GM12878 (cell line): ENCODE measurements around the gene RAB30. TPM values are rescaled to one million over a fixed set of nuclear protein-coding genes. Genes with fewer than 3 reads are reported as not detected.

Source experiments
- ATAC-seq: fragments of 200-7000 bp; cut with Tn5 transposase; 3 replicates; pipeline ENCODE4 v1.9.1; 2020; ENCODE audit warnings: mild to moderate bottlenecking, moderate library complexity
- BruUV-seq: library from RNA; stranded (reverse); fragments of 400-500 nt; replicated peaks from 2 replicates; lab custom pipeline; 2021; lab: Mats Ljungman, UMichigan
- CTCF ChIA-PET: fragments of 300-600 bp; sonication (Branson Sonifier 250); formaldehyde crosslinking; extraction: SDS; loops from one replicate; lab custom pipeline; 2021; ENCODE audit warnings: inconsistent platforms; lab: Yijun Ruan, JAX
- POLR2A ChIA-PET: fragments of 350-600 bp; formaldehyde crosslinking; extraction: SDS; loops from one replicate; lab custom pipeline; 2021; ENCODE audit warnings: inconsistent platforms; lab: Charles Lee
- RAD21 ChIA-PET: fragments of 300-600 bp; sonication (Branson Sonifier 250); formaldehyde crosslinking; loops from one replicate; lab custom pipeline; 2023; ENCODE audit warnings: antibody characterized with exemption; ENCODE audit not compliant: unreplicated experiment; lab: Charles Lee
- SMC1A ChIA-PET: fragments of 300-600 bp; sonication (Branson Sonifier 250); formaldehyde crosslinking; loops from one replicate; lab custom pipeline; 2023; ENCODE audit not compliant: unreplicated experiment, uncharacterized antibody; lab: Charles Lee
- DNase-seq: peaks from one replicate; pipeline ENCODE4 v3.0.0-alpha.2; 2011; ENCODE audit warnings: low read depth, low spot score
- FAIRE-seq: peaks from 3 replicates; lab custom pipeline; 2011; peaks lifted over from hg19 to GRCh38; lab: Jason Lieb, UNC
- H2AFZ ChIP-seq: 2 replicates; pipeline ENCODE4 v1.6.0; 2011; ENCODE audit warnings: low read depth, low read length, control low read depth; ENCODE audit not compliant: control insufficient read depth
- H3K27ac ChIP-seq: 2 replicates; pipeline ENCODE4 v1.5.1; 2011; ENCODE audit warnings: control low read depth; ENCODE audit not compliant: control insufficient read depth, insufficient read depth
- H3K27me3 ChIP-seq, 2 experiments: replicated peaks in 1 of 2; 2 replicates each; pipeline versions ENCODE4 v1.6.0 to v1.6.1; 2011; ENCODE audit warnings: low read length in 1 of 2; ENCODE audit not compliant: control insufficient read depth in 2 of 2, insufficient read depth in 2 of 2
- H3K36me3 ChIP-seq, 2 experiments: 2 replicates each; pipeline ENCODE4 v1.5.1; 2011; ENCODE audit warnings: low read length in 1 of 2; ENCODE audit not compliant: control insufficient read depth in 2 of 2, insufficient read depth in 2 of 2
- H3K4me1 ChIP-seq: 2 replicates; pipeline ENCODE4 v1.6.1; 2011; ENCODE audit warnings: mild to moderate bottlenecking, low read length, moderate library complexity, mixed read lengths; ENCODE audit not compliant: control insufficient read depth, insufficient read depth
- H3K4me2 ChIP-seq: 2 replicates; pipeline ENCODE4 v1.6.0; 2011; ENCODE audit warnings: control low read depth; ENCODE audit not compliant: control insufficient read depth, insufficient read depth
- H3K4me3 ChIP-seq: fragments of 200-600 bp; sonication (generic); 2 replicates; pipeline ENCODE4 v1.5.1; 2016
- H3K79me2 ChIP-seq: 2 replicates; pipeline ENCODE4 v1.6.0; 2011; ENCODE audit warnings: low read length; ENCODE audit not compliant: control insufficient read depth, insufficient read depth
- H3K9ac ChIP-seq: 2 replicates; pipeline ENCODE4 v1.8.0; 2011; ENCODE audit warnings: low read length, control low read depth, mixed read lengths; ENCODE audit not compliant: control insufficient read depth, insufficient read depth
- H3K9me3 ChIP-seq: replicated peaks from 3 replicates; pipeline ENCODE4 v1.5.1; 2011; ENCODE audit warnings: mild to moderate bottlenecking, low read length; ENCODE audit not compliant: control insufficient read depth, insufficient read depth
- H4K20me1 ChIP-seq: 2 replicates; pipeline ENCODE4 v1.6.0; 2011; ENCODE audit not compliant: control insufficient read depth, insufficient read depth
- CREM ChIP-seq: IDR thresholded peaks from 2 replicates; pipeline ENCODE4 v1.6.1; 2014; ENCODE audit warnings: antibody characterized with exemption, low read depth
- EED ChIP-seq: sonication (generic); IDR thresholded peaks from 2 replicates; pipeline ENCODE4 v1.6.1; 2016; ENCODE audit warnings: antibody characterized with exemption, low read depth
- GATAD2B ChIP-seq: fragments of 450-650 bp; conservative IDR thresholded peaks from 2 replicates; pipeline ENCODE4 v1.6.1; 2017; ENCODE audit warnings: low read depth, mild to moderate bottlenecking, moderate library complexity
- HDAC6 ChIP-seq: fragments of 200-600 bp; sonication (generic); IDR thresholded peaks from one replicate; pipeline ENCODE4 v1.8.0; 2017; ENCODE audit warnings: antibody characterized with exemption; ENCODE audit not compliant: unreplicated experiment
- IKZF2 ChIP-seq, 2 experiments: fragments of 450-650 bp; IDR thresholded peaks; 2 replicates each; pipeline ENCODE4 v1.6.1; 2017; ENCODE audit warnings: mild to moderate bottlenecking in 2 of 2, moderate library complexity in 2 of 2
- MEF2B ChIP-seq: fragments of 450-650 bp; IDR thresholded peaks from 2 replicates; pipeline ENCODE4 v1.6.1; 2018; ENCODE audit warnings: mild to moderate bottlenecking, moderate library complexity; ENCODE audit not compliant: partially characterized antibody, poor library complexity, severe bottlenecking
- MTA2 ChIP-seq: fragments of 450-650 bp; IDR thresholded peaks from 2 replicates; pipeline ENCODE4 v1.6.1; 2016; ENCODE audit warnings: low read depth, mild to moderate bottlenecking, moderate library complexity
- MXI1 ChIP-seq: fragments of 150-350 bp; IDR thresholded peaks from 2 replicates; pipeline ENCODE4 v1.6.1; 2011; ENCODE audit warnings: low read depth, mild to moderate bottlenecking, inconsistent platforms, low read length, improper control_type of control experiment
- NFYA ChIP-seq: IDR thresholded peaks from 2 replicates; pipeline ENCODE4 v1.6.1; 2011; ENCODE audit warnings: low read depth, mild to moderate bottlenecking, low read length, improper control_type of control experiment, borderline replicate concordance
- NFYB ChIP-seq: IDR thresholded peaks from 2 replicates; pipeline ENCODE4 v1.6.1; 2011; ENCODE audit warnings: low read depth, mild to moderate bottlenecking, low read length, improper control_type of control experiment, moderate library complexity; ENCODE audit not compliant: insufficient read depth
- RBBP5 ChIP-seq: fragments of 200-600 bp; sonication (generic); conservative IDR thresholded peaks from 2 replicates; pipeline ENCODE4 v1.6.1; 2016
- SMARCA5 ChIP-seq: fragments of 450-650 bp; IDR thresholded peaks from 2 replicates; pipeline ENCODE4 v1.6.1; 2017; ENCODE audit warnings: mild to moderate bottlenecking
- SP1 ChIP-seq: IDR thresholded peaks from one replicate; pipeline ENCODE4 v1.6.1; 2011; ENCODE audit warnings: low read depth, low read length
- TCF12 ChIP-seq: IDR thresholded peaks from 2 replicates; pipeline ENCODE4 v1.6.1; 2011; ENCODE audit warnings: low read depth, mild to moderate bottlenecking, low read length
- WGBS: methylation state at CpG from one replicate; pipeline ENCODE4 v1.1.6; 2016; ENCODE audit warnings: low lambda C conversion rate; ENCODE audit not compliant: insufficient replicate concordance, insufficient coverage; ENCODE audit errors: missing lambda C conversion rate; 5-methylcytosine and 5-hydroxymethylcytosine counted together
- in situ Hi-C: fragments of 300-500 bp; cut with MboI; formaldehyde crosslinking; loops from 9 replicates; pipeline ENCODE4 v1.14.3; 2018; ENCODE audit warnings: mixed read lengths
- intact Hi-C: fragments of 100-400 bp; cut with micrococcal nuclease; formaldehyde crosslinking; loops from one replicate; pipeline ENCODE4 v1.14.2; 2022; ENCODE audit not compliant: unreplicated experiment
- polyA plus RNA-seq, 11 experiments: library from polyadenylated mRNA; depleted of rRNA in 4 of 11; unstranded in 6 of 11; stranded (reverse) in 5 of 11; fragments of >200 nt; fragmentation: Nextera tagmentation in 4 of 11; fragmentation: Illumina TruSeq in 1 of 11; extraction: Ambion mirVana in 4 of 11; extraction: Trizol in 1 of 11; gene quantifications; 1 replicate in 1 of 11; 2 replicates in 10 of 11; pipeline versions ENCODE4 v1.2.1 to v1.2.3, GENCODE V29; 2011 to 2016; ENCODE audit warnings: inconsistent platforms in 2 of 11, missing spikeins in 2 of 11, low read depth in 1 of 11
- total RNA-seq, 4 experiments: library from RNA; depleted of rRNA in 3 of 4; stranded (reverse); fragments of >200 nt in 3 of 4; fragmentation: Illumina TruSeq in 1 of 4; extraction: Trizol in 1 of 4; gene quantifications; 2 replicates each; pipeline versions ENCODE4 v1.2.1 to v1.2.3, GENCODE V29; 2013 to 2021
- TF ChIP-seq, protein P1 (sequence below): fragments of 450-650 bp; formaldehyde crosslinking; IDR thresholded peaks from 2 replicates; pipeline ENCODE4 v1.4.0; 2020; ENCODE audit warnings: mild to moderate bottlenecking, moderate library complexity
- TF ChIP-seq, protein P2 (sequence below): fragments of 450-650 bp; formaldehyde crosslinking; IDR thresholded peaks from 2 replicates; pipeline ENCODE4 v1.5.0; 2022; ENCODE audit warnings: mild to moderate bottlenecking, missing genetic modification characterization
- TF ChIP-seq, protein P3 (sequence below): fragments of 450-650 bp; IDR thresholded peaks from 2 replicates; pipeline ENCODE4 v1.6.1; 2017; ENCODE audit warnings: mild to moderate bottlenecking, low read depth, inconsistent platforms; ENCODE audit not compliant: poor library complexity, severe bottlenecking

Gene RAB30
- total and polyA plus RNA-seq, 10 of the 15 experiments (the other 5 are each of a cell fraction or from before 2014, with no cell fraction given) = 9.8 to 26.7 (median 19.2) TPM

DNA sequence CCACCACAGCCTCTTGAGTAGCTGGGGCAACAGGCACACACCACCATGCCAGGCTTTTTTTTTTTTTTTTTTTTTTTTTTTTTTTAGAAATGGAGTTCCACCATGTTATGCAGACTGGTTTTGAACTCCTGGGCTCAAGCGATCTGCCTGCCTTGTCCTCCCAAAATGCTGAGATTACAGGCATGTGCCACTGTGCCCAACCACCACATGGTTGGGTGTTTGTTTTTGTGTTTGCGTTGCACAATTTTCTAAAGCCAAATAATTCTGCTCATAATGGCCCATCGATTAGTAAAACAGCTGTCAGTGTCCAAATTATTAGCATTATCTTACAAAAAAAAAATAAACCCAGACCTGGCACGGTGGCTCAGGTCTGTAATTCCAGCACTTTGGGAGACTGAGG is 104.3 kb downstream of the RAB30 start:
- Histone ChIP-seq H3K79me2 (no peaks in the 10 kb centered on the region), H3K36me3 (no peaks in the 10 kb centered on the region), H3K27ac (no peak overlapping the region), H4K20me1 (no peaks in the 10 kb centered on the region), H3K9ac (no peak overlapping the region), H3K27me3 (no peaks in the 10 kb centered on the region), H3K4me2 (no peak overlapping the region), H3K4me3 (no peak overlapping the region), H3K4me1 (peaks cover 35% of the 10 kb centered on the region), H2AFZ (no peak overlapping the region), H3K9me3 (no peaks in the 10 kb centered on the region; the same call in 1 of the 3 replicates)
- in situ Hi-C loops = no loop called here
- ATAC-seq (no peak), DNase-seq (no peak), FAIRE-seq (no peak)
- POLR2A ChIA-PET = interaction anchor here (0.6 to 1.0 kb wide), 3 partner anchors 9 to 94 kb away, joined by 5 to 7 read pairs (median 5); no protein-coding TSS in a partner anchor
- SMC1A ChIA-PET = interaction anchor here (0.9 to 1.1 kb wide), 2 partner anchors 24 to 37 kb away, joined by 3 to 4 read pairs; no protein-coding TSS in a partner anchor
- intact Hi-C loops = no loop called here
- WGBS = 89% methylated on average over 3 of the region's 4 CpGs
- RAD21 ChIA-PET = no interaction called here
- CTCF ChIA-PET = no interaction called here
- BruUV-seq = no TSS peak
- TF ChIP-seq, protein P1, sequence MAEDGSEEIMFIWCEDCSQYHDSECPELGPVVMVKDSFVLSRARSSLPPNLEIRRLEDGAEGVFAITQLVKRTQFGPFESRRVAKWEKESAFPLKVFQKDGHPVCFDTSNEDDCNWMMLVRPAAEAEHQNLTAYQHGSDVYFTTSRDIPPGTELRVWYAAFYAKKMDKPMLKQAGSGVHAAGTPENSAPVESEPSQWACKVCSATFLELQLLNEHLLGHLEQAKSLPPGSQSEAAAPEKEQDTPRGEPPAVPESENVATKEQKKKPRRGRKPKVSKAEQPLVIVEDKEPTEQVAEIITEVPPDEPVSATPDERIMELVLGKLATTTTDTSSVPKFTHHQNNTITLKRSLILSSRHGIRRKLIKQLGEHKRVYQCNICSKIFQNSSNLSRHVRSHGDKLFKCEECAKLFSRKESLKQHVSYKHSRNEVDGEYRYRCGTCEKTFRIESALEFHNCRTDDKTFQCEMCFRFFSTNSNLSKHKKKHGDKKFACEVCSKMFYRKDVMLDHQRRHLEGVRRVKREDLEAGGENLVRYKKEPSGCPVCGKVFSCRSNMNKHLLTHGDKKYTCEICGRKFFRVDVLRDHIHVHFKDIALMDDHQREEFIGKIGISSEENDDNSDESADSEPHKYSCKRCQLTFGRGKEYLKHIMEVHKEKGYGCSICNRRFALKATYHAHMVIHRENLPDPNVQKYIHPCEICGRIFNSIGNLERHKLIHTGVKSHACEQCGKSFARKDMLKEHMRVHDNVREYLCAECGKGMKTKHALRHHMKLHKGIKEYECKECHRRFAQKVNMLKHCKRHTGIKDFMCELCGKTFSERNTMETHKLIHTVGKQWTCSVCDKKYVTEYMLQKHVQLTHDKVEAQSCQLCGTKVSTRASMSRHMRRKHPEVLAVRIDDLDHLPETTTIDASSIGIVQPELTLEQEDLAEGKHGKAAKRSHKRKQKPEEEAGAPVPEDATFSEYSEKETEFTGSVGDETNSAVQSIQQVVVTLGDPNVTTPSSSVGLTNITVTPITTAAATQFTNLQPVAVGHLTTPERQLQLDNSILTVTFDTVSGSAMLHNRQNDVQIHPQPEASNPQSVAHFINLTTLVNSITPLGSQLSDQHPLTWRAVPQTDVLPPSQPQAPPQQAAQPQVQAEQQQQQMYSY (CRISPR knock-in tag) = no peak
- TF ChIP-seq NFYA = no peak
- no peak for TF ChIP-seq MEF2B
- no peak for TF ChIP-seq MXI1
- no peak for TF ChIP-seq IKZF2 (IDR thresholded peaks at IDR 0.05)
- TF ChIP-seq, protein P2, sequence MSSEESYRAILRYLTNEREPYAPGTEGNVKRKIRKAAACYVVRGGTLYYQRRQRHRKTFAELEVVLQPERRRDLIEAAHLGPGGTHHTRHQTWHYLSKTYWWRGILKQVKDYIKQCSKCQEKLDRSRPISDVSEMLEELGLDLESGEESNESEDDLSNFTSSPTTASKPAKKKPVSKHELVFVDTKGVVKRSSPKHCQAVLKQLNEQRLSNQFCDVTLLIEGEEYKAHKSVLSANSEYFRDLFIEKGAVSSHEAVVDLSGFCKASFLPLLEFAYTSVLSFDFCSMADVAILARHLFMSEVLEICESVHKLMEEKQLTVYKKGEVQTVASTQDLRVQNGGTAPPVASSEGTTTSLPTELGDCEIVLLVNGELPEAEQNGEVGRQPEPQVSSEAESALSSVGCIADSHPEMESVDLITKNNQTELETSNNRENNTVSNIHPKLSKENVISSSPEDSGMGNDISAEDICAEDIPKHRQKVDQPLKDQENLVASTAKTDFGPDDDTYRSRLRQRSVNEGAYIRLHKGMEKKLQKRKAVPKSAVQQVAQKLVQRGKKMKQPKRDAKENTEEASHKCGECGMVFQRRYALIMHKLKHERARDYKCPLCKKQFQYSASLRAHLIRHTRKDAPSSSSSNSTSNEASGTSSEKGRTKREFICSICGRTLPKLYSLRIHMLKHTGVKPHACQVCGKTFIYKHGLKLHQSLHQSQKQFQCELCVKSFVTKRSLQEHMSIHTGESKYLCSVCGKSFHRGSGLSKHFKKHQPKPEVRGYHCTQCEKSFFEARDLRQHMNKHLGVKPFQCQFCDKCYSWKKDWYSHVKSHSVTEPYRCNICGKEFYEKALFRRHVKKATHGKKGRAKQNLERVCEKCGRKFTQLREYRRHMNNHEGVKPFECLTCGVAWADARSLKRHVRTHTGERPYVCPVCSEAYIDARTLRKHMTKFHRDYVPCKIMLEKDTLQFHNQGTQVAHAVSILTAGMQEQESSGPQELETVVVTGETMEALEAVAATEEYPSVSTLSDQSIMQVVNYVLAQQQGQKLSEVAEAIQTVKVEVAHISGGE (CRISPR knock-in tag) = no peak
- TF ChIP-seq RBBP5 = no peak
- no peak for TF ChIP-seq EED
- no peak for TF ChIP-seq CREM
- TF ChIP-seq, protein P3, sequence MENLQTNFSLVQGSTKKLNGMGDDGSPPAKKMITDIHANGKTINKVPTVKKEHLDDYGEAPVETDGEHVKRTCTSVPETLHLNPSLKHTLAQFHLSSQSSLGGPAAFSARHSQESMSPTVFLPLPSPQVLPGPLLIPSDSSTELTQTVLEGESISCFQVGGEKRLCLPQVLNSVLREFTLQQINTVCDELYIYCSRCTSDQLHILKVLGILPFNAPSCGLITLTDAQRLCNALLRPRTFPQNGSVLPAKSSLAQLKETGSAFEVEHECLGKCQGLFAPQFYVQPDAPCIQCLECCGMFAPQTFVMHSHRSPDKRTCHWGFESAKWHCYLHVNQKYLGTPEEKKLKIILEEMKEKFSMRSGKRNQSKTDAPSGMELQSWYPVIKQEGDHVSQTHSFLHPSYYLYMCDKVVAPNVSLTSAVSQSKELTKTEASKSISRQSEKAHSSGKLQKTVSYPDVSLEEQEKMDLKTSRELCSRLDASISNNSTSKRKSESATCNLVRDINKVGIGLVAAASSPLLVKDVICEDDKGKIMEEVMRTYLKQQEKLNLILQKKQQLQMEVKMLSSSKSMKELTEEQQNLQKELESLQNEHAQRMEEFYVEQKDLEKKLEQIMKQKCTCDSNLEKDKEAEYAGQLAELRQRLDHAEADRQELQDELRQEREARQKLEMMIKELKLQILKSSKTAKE = no peak
- no peak for TF ChIP-seq TCF12
- no peak for TF ChIP-seq MTA2
- no peak for TF ChIP-seq SMARCA5
- TF ChIP-seq HDAC6 = no peak
- no peak for TF ChIP-seq GATAD2B
- TF ChIP-seq SP1 = no peak
- TF ChIP-seq NFYB = no peak
